GM12892 (cell line): ENCODE results near the gene THOC5.

ENCODE experiments used
- POLR2A ChIP-seq: IDR thresholded peaks from 2 replicates; pipeline ENCODE4 v1.6.1; 2011; ENCODE audit warnings: low read depth, low read length, control low read depth
- POLR2AphosphoS5 ChIP-seq: IDR thresholded peaks from 2 replicates; pipeline ENCODE4 v1.6.1; 2011; ENCODE audit warnings: low read depth, low read length, control low read depth

GRCh38 chr22:29570912-29571549 lies 17.5 kb upstream of the THOC5 start:
- TF ChIP-seq POLR2AphosphoS5 (no peak), POLR2A (no peak)
